HL-60 (cell line): ENCODE results near the gene SNX20.

Experiments used
- DNase-seq, 2 experiments: peaks; one replicate each; pipeline ENCODE4 v3.0.0-alpha.2; 2010 to 2020; ENCODE audit warnings: low read depth in 1 of 2, low spot score in 1 of 2
- H3K27ac ChIP-seq: fragments of 250-450 bp; sonication (Bioruptor Pico); replicated peaks from 2 replicates; pipeline ENCODE4 v1.5.1; 2020; ENCODE audit warnings: mild to moderate bottlenecking, moderate library complexity
- H3K27me3 ChIP-seq: fragments of 250-450 bp; sonication (Bioruptor Pico); 2 replicates; pipeline ENCODE4 v1.5.1; 2021; ENCODE audit warnings: mild to moderate bottlenecking, moderate library complexity; ENCODE audit not compliant: insufficient read depth, poor library complexity, severe bottlenecking
- H3K4me3 ChIP-seq: replicated peaks from 2 replicates; pipeline ENCODE4 v1.5.1; 2011; ENCODE audit warnings: mild to moderate bottlenecking, control low read depth, low read length; ENCODE audit not compliant: insufficient read depth
- GABPA ChIP-seq: IDR thresholded peaks from 2 replicates; pipeline ENCODE4 v1.6.1; 2012; ENCODE audit warnings: low read depth
- POLR2AphosphoS5 ChIP-seq: IDR thresholded peaks from 2 replicates; pipeline ENCODE4 v1.6.1; 2012; ENCODE audit warnings: low read depth
- REST ChIP-seq: IDR thresholded peaks from 2 replicates; pipeline ENCODE4 v1.6.1; 2012; ENCODE audit warnings: low read depth; ENCODE audit not compliant: insufficient replicate concordance
- SPI1 ChIP-seq: IDR thresholded peaks from 2 replicates; pipeline ENCODE4 v1.6.1; 2012; ENCODE audit warnings: low read depth, mild to moderate bottlenecking, borderline replicate concordance
- TF ChIP-seq, protein P1 (sequence below): IDR thresholded peaks from one replicate; pipeline ENCODE4 v1.5.1; 2011; ENCODE audit warnings: low read length, control low read depth, inconsistent platforms; ENCODE audit not compliant: insufficient read depth

Gene SNX20

GRCh38 chr16:50629334-50629733 lies 51.8 kb downstream of the SNX20 start:
- no peak for DNase-seq
- TF ChIP-seq SPI1 (no peak), POLR2AphosphoS5 (no peak)
- Histone ChIP-seq H3K27ac (no peak overlapping the region), H3K4me3 (no peak overlapping the region), H3K27me3 (no peaks in the 10 kb centered on the region)

GRCh38 chr16:50628156-50628802 lies 52.8 kb downstream of the SNX20 start:
- Histone ChIP-seq H3K27me3 (no peaks in the 10 kb centered on the region), H3K27ac (no peak overlapping the region), H3K4me3 (no peak overlapping the region)
- TF ChIP-seq, protein P1, sequence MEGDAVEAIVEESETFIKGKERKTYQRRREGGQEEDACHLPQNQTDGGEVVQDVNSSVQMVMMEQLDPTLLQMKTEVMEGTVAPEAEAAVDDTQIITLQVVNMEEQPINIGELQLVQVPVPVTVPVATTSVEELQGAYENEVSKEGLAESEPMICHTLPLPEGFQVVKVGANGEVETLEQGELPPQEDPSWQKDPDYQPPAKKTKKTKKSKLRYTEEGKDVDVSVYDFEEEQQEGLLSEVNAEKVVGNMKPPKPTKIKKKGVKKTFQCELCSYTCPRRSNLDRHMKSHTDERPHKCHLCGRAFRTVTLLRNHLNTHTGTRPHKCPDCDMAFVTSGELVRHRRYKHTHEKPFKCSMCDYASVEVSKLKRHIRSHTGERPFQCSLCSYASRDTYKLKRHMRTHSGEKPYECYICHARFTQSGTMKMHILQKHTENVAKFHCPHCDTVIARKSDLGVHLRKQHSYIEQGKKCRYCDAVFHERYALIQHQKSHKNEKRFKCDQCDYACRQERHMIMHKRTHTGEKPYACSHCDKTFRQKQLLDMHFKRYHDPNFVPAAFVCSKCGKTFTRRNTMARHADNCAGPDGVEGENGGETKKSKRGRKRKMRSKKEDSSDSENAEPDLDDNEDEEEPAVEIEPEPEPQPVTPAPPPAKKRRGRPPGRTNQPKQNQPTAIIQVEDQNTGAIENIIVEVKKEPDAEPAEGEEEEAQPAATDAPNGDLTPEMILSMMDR, result no peak
- TF ChIP-seq SPI1 (no peak), REST (no peak), POLR2AphosphoS5 (no peak), GABPA (no peak)
- no peak for DNase-seq

GRCh38 chr16:50627419-50627818 lies 53.7 kb downstream of the SNX20 start:
- DNase-seq, result peak in 1 of 2 experiments; percentile 39
- no peak for TF ChIP-seq SPI1
- TF ChIP-seq POLR2AphosphoS5, result no peak
- no peak for TF ChIP-seq REST
- TF ChIP-seq, protein P1, result peak; percentile 2
- TF ChIP-seq GABPA, result no peak
- H3K27me3 ChIP-seq, result no peaks in the 10 kb centered on the region
- no peak overlapping the region for H3K4me3 ChIP-seq
- H3K27ac ChIP-seq, result peak overlapping the region; percentile 27; the same call in 1 of the 2 replicates

- Histone ChIP-seq H3K4me3 (no peak overlapping the region), H3K27me3 (no peaks in the 10 kb centered on the region), H3K27ac (peak overlapping the region; percentile 27; the same call in 1 of the 2 replicates)
- TF ChIP-seq GABPA, result no peak
- peak in 1 of 2 experiments; percentile 71 for DNase-seq
Observed at GRCh38 chr16:50626868-50627267, 54.2 kb downstream of the SNX20 start.

GRCh38 chr16:50625374-50625773 lies 55.7 kb downstream of the SNX20 start:
- TF ChIP-seq REST, result no peak
- DNase-seq, result no peak
- no peak overlapping the region for H3K27ac ChIP-seq

More at GRCh38 chr16:50625374-50625773, 55.7 kb downstream of the SNX20 start:
- Histone ChIP-seq H3K4me3 (no peak overlapping the region), H3K27me3 (no peaks in the 10 kb centered on the region)
